K562 treated with DMSO at 1 percent for 4 hours (cell line): Measurements from ENCODE around the gene MBD3L2B. TPM values are rescaled to one million over a fixed set of nuclear protein-coding genes. Genes with fewer than 3 reads are reported as not detected.

ENCODE experiments used
- total RNA-seq: library from RNA; unstranded; fragments of 300-600 nt; gene quantifications from 2 replicates; pipeline ENCODE4 v1.2.3, GENCODE V29; 2022; ENCODE audit not compliant: insufficient read depth

MBD3L2B gene
- not detected in 2 replicates for total RNA-seq

GRCh38 chr19:7021331-7021730 is at the start of gene MBD3L2B:
Gene MBD3L2B, minus strand, starts transcription at chr19:7021431. Its CDS starts 34 bp downstream, at chr19:7021397.

GRCh38 chr19:7069042-7069903 is 48.0 kb upstream of the MBD3L2B start, which contains the start of gene ZNF557:
Gene ZNF557, plus strand, starts transcription at chr19:7069703. Its CDS starts 5,372 bp downstream, at chr19:7075075.

GRCh38 chr19:7058576-7058975 is 37.3 kb upstream of the MBD3L2B start, which contains the start of gene MBD3L3:
Gene MBD3L3, minus strand, starts transcription at chr19:7058676. Its CDS starts 71 bp downstream, at chr19:7058605.

GRCh38 chr19:7049021-7049420 is 27.8 kb upstream of the MBD3L2B start, which contains the start of gene MBD3L2:
Gene MBD3L2, plus strand, starts transcription at chr19:7049321. Its CDS starts 53 bp downstream, at chr19:7049374.

GRCh38 chr19:7040079-7040478 is 18.8 kb upstream of the MBD3L2B start, which contains the start of gene MBD3L4:
Gene MBD3L4, minus strand, starts transcription at chr19:7040179. Its CDS starts 35 bp downstream, at chr19:7040144.

GRCh38 chr19:7030278-7030677 is 9.0 kb upstream of the MBD3L2B start, which contains the start of gene MBD3L5:
Gene MBD3L5, plus strand, starts transcription at chr19:7030578. Its CDS starts 34 bp downstream, at chr19:7030612.

Other genes starting within 250 kb of the MBD3L2B start
- 36.4 and 39.0 TPM in 2 replicates for gene VAV1, start 248.7 kb downstream of the MBD3L2B start, total RNA-seq
- 2.9 and 4.8 TPM in 2 replicates for gene ADGRE1, start 133.9 kb downstream of the MBD3L2B start, total RNA-seq
- not detected in 2 replicates for gene MBD3L5, start 9.1 kb upstream of the MBD3L2B start, total RNA-seq
- gene MBD3L4, start 18.7 kb upstream of the MBD3L2B start, total RNA-seq, result not detected in 2 replicates
- gene MBD3L2, start 27.9 kb upstream of the MBD3L2B start, total RNA-seq, result not detected in 2 replicates
- gene MBD3L3, start 37.2 kb upstream of the MBD3L2B start, total RNA-seq, result not detected in 2 replicates
- 1.1 and 1.7 TPM in 2 replicates for gene ZNF557, start 48.3 kb upstream of the MBD3L2B start, total RNA-seq